Measurements from ENCODE around the gene ABCA7.

DNA sequence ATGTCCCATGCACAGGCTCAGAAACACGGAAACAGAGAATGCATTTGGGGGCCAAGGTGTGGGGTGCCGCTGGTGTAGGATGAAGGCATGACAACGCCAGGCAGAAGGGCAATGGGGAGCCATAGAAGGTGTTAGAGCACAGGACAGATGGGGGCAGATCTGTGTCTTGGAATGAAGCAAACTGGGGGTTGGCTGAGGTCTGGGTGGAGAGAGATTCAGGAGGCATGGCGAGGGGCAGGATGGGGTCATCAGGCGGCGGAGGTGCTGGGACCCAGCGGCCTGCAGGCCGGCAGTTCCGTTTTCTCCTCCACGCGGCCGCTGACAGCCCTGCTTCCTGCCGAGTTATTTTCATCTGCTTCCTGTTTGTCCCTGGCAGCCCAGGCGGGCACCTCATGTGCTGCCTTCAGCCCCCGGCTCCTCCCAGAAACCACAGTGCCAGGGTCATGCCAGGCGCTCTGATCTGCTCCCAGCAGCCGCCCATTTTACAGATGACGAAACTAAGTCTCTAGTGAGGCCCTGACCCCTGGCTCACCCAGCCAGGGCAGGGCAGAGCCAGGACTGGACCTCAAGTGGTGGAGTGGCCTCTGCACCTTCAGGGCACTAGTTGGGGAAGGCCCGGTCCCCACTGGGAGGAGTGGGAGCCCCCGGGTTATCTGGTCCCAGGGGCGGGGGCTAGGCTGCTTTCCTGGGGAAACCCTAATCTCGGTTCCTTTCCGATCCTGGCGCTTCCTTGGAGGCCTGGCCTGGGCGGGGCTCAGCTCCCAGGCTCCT, 29.3 kb downstream of the ABCA7 start:
- no peak for TF ChIP-seq HNF4A (conservative IDR thresholded peaks at IDR 0.05)
- TF ChIP-seq, protein P1, sequence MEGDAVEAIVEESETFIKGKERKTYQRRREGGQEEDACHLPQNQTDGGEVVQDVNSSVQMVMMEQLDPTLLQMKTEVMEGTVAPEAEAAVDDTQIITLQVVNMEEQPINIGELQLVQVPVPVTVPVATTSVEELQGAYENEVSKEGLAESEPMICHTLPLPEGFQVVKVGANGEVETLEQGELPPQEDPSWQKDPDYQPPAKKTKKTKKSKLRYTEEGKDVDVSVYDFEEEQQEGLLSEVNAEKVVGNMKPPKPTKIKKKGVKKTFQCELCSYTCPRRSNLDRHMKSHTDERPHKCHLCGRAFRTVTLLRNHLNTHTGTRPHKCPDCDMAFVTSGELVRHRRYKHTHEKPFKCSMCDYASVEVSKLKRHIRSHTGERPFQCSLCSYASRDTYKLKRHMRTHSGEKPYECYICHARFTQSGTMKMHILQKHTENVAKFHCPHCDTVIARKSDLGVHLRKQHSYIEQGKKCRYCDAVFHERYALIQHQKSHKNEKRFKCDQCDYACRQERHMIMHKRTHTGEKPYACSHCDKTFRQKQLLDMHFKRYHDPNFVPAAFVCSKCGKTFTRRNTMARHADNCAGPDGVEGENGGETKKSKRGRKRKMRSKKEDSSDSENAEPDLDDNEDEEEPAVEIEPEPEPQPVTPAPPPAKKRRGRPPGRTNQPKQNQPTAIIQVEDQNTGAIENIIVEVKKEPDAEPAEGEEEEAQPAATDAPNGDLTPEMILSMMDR (IDR thresholded peaks at IDR 0.05; ENCODE audit: low read depth, low read length, missing input control): no peak
- TF ChIP-seq, protein P2, sequence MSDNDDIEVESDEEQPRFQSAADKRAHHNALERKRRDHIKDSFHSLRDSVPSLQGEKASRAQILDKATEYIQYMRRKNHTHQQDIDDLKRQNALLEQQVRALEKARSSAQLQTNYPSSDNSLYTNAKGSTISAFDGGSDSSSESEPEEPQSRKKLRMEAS (IDR thresholded peaks at IDR 0.05): no peak
- TF ChIP-seq, protein P3, sequence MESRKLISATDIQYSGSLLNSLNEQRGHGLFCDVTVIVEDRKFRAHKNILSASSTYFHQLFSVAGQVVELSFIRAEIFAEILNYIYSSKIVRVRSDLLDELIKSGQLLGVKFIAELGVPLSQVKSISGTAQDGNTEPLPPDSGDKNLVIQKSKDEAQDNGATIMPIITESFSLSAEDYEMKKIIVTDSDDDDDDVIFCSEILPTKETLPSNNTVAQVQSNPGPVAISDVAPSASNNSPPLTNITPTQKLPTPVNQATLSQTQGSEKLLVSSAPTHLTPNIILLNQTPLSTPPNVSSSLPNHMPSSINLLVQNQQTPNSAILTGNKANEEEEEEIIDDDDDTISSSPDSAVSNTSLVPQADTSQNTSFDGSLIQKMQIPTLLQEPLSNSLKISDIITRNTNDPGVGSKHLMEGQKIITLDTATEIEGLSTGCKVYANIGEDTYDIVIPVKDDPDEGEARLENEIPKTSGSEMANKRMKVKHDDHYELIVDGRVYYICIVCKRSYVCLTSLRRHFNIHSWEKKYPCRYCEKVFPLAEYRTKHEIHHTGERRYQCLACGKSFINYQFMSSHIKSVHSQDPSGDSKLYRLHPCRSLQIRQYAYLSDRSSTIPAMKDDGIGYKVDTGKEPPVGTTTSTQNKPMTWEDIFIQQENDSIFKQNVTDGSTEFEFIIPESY (IDR thresholded peaks at IDR 0.05): no peak
- no peak for TF ChIP-seq YY1 (IDR thresholded peaks at IDR 0.05)
- TF ChIP-seq, protein P4, sequence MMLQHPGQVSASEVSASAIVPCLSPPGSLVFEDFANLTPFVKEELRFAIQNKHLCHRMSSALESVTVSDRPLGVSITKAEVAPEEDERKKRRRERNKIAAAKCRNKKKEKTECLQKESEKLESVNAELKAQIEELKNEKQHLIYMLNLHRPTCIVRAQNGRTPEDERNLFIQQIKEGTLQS (IDR thresholded peaks at IDR 0.05): no peak
- TF ChIP-seq, protein P5, sequence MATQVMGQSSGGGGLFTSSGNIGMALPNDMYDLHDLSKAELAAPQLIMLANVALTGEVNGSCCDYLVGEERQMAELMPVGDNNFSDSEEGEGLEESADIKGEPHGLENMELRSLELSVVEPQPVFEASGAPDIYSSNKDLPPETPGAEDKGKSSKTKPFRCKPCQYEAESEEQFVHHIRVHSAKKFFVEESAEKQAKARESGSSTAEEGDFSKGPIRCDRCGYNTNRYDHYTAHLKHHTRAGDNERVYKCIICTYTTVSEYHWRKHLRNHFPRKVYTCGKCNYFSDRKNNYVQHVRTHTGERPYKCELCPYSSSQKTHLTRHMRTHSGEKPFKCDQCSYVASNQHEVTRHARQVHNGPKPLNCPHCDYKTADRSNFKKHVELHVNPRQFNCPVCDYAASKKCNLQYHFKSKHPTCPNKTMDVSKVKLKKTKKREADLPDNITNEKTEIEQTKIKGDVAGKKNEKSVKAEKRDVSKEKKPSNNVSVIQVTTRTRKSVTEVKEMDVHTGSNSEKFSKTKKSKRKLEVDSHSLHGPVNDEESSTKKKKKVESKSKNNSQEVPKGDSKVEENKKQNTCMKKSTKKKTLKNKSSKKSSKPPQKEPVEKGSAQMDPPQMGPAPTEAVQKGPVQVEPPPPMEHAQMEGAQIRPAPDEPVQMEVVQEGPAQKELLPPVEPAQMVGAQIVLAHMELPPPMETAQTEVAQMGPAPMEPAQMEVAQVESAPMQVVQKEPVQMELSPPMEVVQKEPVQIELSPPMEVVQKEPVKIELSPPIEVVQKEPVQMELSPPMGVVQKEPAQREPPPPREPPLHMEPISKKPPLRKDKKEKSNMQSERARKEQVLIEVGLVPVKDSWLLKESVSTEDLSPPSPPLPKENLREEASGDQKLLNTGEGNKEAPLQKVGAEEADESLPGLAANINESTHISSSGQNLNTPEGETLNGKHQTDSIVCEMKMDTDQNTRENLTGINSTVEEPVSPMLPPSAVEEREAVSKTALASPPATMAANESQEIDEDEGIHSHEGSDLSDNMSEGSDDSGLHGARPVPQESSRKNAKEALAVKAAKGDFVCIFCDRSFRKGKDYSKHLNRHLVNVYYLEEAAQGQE (IDR thresholded peaks at IDR 0.05): no peak
- TF ChIP-seq NR2F2 (IDR thresholded peaks at IDR 0.05): peak; percentile 88
- TF ChIP-seq JUND (IDR thresholded peaks at IDR 0.05): no peak
- peak; percentile 24 for TF ChIP-seq SP1 (IDR thresholded peaks at IDR 0.05)
- no peak for TF ChIP-seq RAD21 (IDR thresholded peaks at IDR 0.05)
